Measurements from ENCODE around the gene RNF144A. TPM values are rescaled to one million over a fixed set of nuclear protein-coding genes. Genes with fewer than 3 reads are reported as not detected.
A peak's percentile ranks its signal among the peaks of the same experiment; 100 is the strongest.

RNF144A gene
- total RNA-seq, 4 donors from 2014 or later: 8.0 to 25.4 (median 15.8) TPM

DNA sequence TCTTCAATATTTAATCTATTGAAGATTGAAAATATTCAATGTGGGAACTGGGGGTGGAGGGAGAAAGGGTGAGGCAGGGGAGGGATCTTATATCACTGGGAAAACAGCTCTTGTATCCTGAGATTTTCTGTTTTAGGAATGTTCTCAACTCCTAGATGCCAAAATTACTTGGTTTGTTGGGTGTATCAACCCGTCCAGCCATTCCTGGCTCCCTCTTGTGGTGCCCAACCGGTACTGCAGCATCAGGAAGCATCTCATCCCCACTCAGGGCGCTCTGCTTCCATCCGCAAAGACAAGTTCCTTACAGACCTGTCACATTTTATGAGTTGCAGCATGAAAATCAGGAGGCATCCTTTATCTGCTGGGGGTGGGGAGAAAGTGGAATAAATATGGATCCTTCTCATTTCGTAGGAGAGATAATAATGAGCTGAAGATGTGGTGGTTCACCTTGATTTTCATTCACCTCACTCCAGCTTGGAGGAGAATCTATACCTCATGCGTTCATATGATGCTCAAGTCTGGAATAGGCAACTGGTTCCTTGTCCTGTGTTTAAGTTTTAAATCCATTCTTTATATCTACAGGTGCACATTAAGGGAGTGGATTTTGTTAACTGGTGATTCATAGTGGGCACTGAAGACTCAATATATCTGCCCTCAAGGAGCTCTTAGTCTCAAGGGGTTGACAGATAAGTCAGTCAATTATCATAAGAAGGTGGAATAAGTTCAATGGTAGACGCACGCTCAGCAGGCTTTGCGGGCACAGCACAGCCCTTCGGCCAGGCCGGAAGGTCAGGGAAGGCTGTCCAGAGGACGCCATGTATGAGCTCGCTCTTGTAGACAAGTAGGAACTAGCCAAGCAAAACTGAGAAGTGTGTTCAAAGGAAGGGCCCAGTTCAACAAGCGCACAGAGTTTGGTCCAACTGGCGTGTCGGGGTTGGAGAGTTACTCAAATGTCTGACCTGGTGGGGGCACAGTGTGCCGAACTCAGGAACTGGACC, 127.3 kb downstream of the RNF144A start:
- H3K4me3 ChIP-seq: no peak overlapping the region
- no peak overlapping the region for H3K27ac ChIP-seq
- WGBS: 74% methylated on average over 16 of the region's 17 CpGs
- no peaks in the 10 kb centered on the region for H3K9me3 ChIP-seq
- H3K4me1 ChIP-seq: no peaks in the 10 kb centered on the region
- peak in 1 of 2 donors; percentile 89 for DNase-seq (ENCODE audit: low spot score in 2 of 2)
- no peaks in the 10 kb centered on the region for H3K27me3 ChIP-seq
- H3K36me3 ChIP-seq: peaks cover 8% of the 10 kb centered on the region
- TF ChIP-seq POLR2A (IDR thresholded peaks at IDR 0.05) (no peak), EP300 (IDR thresholded peaks at IDR 0.05) (no peak)
- TF ChIP-seq, protein P1, sequence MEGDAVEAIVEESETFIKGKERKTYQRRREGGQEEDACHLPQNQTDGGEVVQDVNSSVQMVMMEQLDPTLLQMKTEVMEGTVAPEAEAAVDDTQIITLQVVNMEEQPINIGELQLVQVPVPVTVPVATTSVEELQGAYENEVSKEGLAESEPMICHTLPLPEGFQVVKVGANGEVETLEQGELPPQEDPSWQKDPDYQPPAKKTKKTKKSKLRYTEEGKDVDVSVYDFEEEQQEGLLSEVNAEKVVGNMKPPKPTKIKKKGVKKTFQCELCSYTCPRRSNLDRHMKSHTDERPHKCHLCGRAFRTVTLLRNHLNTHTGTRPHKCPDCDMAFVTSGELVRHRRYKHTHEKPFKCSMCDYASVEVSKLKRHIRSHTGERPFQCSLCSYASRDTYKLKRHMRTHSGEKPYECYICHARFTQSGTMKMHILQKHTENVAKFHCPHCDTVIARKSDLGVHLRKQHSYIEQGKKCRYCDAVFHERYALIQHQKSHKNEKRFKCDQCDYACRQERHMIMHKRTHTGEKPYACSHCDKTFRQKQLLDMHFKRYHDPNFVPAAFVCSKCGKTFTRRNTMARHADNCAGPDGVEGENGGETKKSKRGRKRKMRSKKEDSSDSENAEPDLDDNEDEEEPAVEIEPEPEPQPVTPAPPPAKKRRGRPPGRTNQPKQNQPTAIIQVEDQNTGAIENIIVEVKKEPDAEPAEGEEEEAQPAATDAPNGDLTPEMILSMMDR (IDR thresholded peaks at IDR 0.05): peak; percentile 89 to 95

DNA sequence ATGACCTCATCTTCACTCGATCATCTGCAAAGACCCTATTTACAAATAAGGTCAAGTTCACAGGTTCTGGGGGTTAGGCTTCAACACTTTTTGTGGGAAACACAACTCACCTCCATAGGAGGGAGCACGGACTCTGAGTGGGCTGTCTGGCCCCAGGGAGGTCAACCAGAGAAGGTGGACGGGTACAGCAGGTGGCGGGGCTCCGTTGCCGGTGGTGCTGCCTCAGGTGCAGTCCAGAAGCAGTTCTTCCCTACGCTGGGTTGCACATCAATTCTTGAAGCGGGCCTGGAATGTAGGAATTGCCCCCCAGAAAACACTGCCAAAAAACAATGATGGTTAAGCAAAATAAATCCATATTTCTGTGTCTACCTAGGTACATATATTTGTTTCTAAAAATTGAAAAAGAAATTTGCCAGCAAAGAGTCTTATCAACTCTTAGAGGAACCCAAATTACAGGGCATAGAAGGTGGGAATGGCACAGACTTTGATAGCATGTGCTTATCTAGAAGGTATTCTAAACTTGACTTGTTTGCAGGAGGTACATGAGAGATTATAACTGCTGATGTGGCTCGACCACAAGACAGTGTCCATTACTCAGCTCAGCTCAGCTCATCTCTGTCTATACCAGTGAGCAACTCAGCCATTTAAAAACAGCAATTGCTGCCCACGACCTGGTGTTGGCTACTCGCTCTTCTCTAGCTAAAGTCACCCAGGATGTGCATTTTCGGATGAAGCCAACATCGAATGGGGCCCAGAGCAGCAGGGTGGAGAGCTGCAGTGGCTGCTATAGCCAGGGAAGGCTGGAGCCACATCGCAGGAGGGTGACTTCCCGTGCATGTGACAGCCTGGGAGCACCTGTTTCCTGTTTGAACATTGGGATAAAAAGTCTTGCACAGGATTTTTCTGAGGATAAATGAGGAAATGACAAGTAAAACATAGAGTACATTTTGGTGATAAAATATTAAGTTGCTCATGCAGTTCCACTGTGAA, 128.7 kb downstream of the RNF144A start:
- Histone ChIP-seq H3K27me3 (no peaks in the 10 kb centered on the region), H3K36me3 (no peaks in the 10 kb centered on the region), H3K9me3 (no peaks in the 10 kb centered on the region), H3K4me1 (no peaks in the 10 kb centered on the region), H3K4me3 (no peak overlapping the region), H3K27ac (no peak overlapping the region)
- WGBS: 87% methylated on average over 15 of the region's 15 CpGs
- no peak for DNase-seq (ENCODE audit: low spot score in 2 of 2)
- TF ChIP-seq EP300 (IDR thresholded peaks at IDR 0.05) (no peak), POLR2AphosphoS5 (IDR thresholded peaks at IDR 0.05) (no peak)
- TF ChIP-seq, protein P1 (IDR thresholded peaks at IDR 0.05): no peak

GRCh38 chr2:7047661-7048060, 130.4 kb downstream of the RNF144A start:
- H3K27ac ChIP-seq: no peak overlapping the region
- H3K36me3 ChIP-seq: no peaks in the 10 kb centered on the region
- TF ChIP-seq, protein P1 (IDR thresholded peaks at IDR 0.05): no peak
- TF ChIP-seq EP300 (IDR thresholded peaks at IDR 0.05) (no peak), POLR2AphosphoS5 (IDR thresholded peaks at IDR 0.05) (no peak), POLR2A (IDR thresholded peaks at IDR 0.05) (no peak)
- DNase-seq (ENCODE audit: low spot score in 2 of 2): no peak
- H3K4me3 ChIP-seq: no peak overlapping the region
- H3K27me3 ChIP-seq: no peaks in the 10 kb centered on the region
- H3K4me1 ChIP-seq: no peaks in the 10 kb centered on the region
- 73% methylated on average over 2 of the region's 3 CpGs for WGBS
- H3K9me3 ChIP-seq: no peaks in the 10 kb centered on the region

DNA sequence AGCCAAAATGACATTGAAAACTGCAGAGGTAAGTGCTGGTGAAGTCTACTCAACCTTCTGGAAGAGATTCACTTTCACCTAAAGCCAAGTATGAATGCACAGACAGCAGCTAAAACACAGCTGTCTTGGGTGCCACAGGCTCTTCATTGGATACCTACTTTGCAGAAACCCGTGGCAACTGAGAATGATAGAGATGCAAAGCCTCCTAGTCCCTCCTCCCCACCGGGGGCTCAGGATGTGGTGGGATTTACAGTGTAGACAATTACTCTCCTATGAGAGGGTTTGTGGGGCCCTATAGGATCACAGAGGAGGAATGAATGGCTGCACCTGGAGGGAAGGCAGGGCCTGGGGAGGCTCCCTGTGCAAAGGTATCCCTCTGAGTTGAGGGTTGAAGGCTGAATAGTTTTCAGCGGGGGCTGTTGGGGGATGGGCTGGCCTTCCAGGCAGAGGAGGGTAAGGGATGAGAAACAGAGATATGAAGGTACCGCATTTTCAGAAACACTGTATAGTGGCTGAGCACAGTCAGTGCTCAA, 131.6 kb downstream of the RNF144A start:
- TF ChIP-seq EP300 (IDR thresholded peaks at IDR 0.05): no peak
- TF ChIP-seq POLR2A (IDR thresholded peaks at IDR 0.05): no peak
- TF ChIP-seq, protein P1 (IDR thresholded peaks at IDR 0.05): no peak
- no peak for TF ChIP-seq POLR2AphosphoS5 (IDR thresholded peaks at IDR 0.05)
- no peak overlapping the region for H3K27ac ChIP-seq
- no peaks in the 10 kb centered on the region for H3K9me3 ChIP-seq
- H3K36me3 ChIP-seq: no peaks in the 10 kb centered on the region
- no peak overlapping the region for H3K4me3 ChIP-seq
- H3K4me1 ChIP-seq: no peaks in the 10 kb centered on the region
- H3K27me3 ChIP-seq: no peaks in the 10 kb centered on the region
- DNase-seq (ENCODE audit: low spot score in 2 of 2): no peak
- WGBS: 90% methylated on average over 4 of the region's 4 CpGs

Measured in suprapubic skin (tissue), 4 donors.